Regular cardiac myocyte (primary cell): ENCODE results near the gene SLC35D2. TPM values are rescaled to one million over a fixed set of nuclear protein-coding genes. Genes with fewer than 3 reads are reported as not detected.

Source experiments
- total RNA-seq: library from RNA; depleted of rRNA; stranded (reverse); fragments of >200 nt; gene quantifications from 2 replicates; pipeline ENCODE4 v1.2.3, GENCODE V29; 2014

SLC35D2 gene
- total RNA-seq, result 13.0 and 13.4 TPM in 2 replicates

GRCh38 chr9:96383165-96383942 is at the start of gene SLC35D2:
TSS of gene SLC35D2 (minus strand) at chr9:96383711. CDS start at chr9:96383634, 77 bp downstream.

GRCh38 chr9:96418083-96418919 is 34.8 kb upstream of the SLC35D2 start, which contains the start of gene ZNF367:
TSS of gene ZNF367 (minus strand) at chr9:96418370. CDS start at chr9:96418032, 338 bp downstream.

GRCh38 chr9:96302021-96302420 is 81.5 kb downstream of the SLC35D2 start, which contains the start of gene HSD17B3:
TSS of gene HSD17B3 (minus strand) at chr9:96302176. CDS start at chr9:96302104, 72 bp downstream.

Other genes starting within 250 kb of the SLC35D2 start
- not detected in 2 replicates for gene HSD17B3, start 81.5 kb downstream of the SLC35D2 start, total RNA-seq
- 2.0 and 11.9 TPM in 2 replicates for gene ZNF367, start 34.7 kb upstream of the SLC35D2 start, total RNA-seq
- 15.8 and 19.9 TPM in 2 replicates for gene HABP4, start 66.5 kb upstream of the SLC35D2 start, total RNA-seq
- 10.4 and 31.0 TPM in 2 replicates for gene CDC14B, start 236.1 kb upstream of the SLC35D2 start, total RNA-seq